A549 (cell line): ENCODE data around the gene MSMB.

Source experiments
- JUNB ChIP-seq: fragments of >200 bp; sonication (Bioruptor Twin); formaldehyde crosslinking; IDR thresholded peaks from 2 replicates; pipeline ENCODE4 v1.6.1; 2016
- NFE2L2 ChIP-seq: fragments of 150-350 bp; conservative IDR thresholded peaks from 2 replicates; pipeline ENCODE4 v1.6.1; 2014; ENCODE audit warnings: low read length
- NPAS2 ChIP-seq: fragments of 250-450 bp; sonication (Bioruptor Pico); IDR thresholded peaks from 2 replicates; pipeline ENCODE4 v1.8.0; 2022; ENCODE audit warnings: mild to moderate bottlenecking, moderate library complexity, borderline replicate concordance
- NR3C1 ChIP-seq: fragments of >200 bp; sonication (Bioruptor Twin); formaldehyde crosslinking; IDR thresholded peaks from 3 replicates; pipeline ENCODE4 v1.6.1; 2017
- POLR2A ChIP-seq: IDR thresholded peaks from 2 replicates; pipeline ENCODE4 v1.6.1; 2012; ENCODE audit warnings: mild to moderate bottlenecking, low read length
- RAD21 ChIP-seq, 2 experiments: fragments of >200 bp in 1 of 2; sonication (Bioruptor Twin) in 1 of 2; formaldehyde crosslinking in 1 of 2; IDR thresholded peaks in 1 of 2; conservative IDR thresholded peaks in 1 of 2; 2 replicates in 1 of 2; 3 replicates in 1 of 2; pipeline ENCODE4 v1.6.1; 2012 to 2018; ENCODE audit warnings: inconsistent platforms in 1 of 2
- SMC3 ChIP-seq: fragments of >200 bp; sonication (Bioruptor Twin); formaldehyde crosslinking; IDR thresholded peaks from 3 replicates; pipeline ENCODE4 v1.6.1; 2018; ENCODE audit warnings: inconsistent platforms
- ZFP36 ChIP-seq: fragments of 450-650 bp; IDR thresholded peaks from 2 replicates; pipeline ENCODE4 v1.6.1; 2014; ENCODE audit warnings: borderline replicate concordance; ENCODE audit not compliant: partially characterized antibody
- TF ChIP-seq, protein P1 (sequence below): fragments of >200 bp; sonication (Bioruptor Twin); formaldehyde crosslinking; IDR thresholded peaks from 3 replicates; pipeline ENCODE4 v1.5.1; 2016
- TF ChIP-seq, protein P2 (sequence below): fragments of 450-650 bp; IDR thresholded peaks from 2 replicates; pipeline ENCODE4 v1.6.1; 2014; ENCODE audit warnings: antibody characterized with exemption
- TF ChIP-seq, protein P3 (sequence below): IDR thresholded peaks from 2 replicates; pipeline ENCODE4 v1.6.1; 2012

DNA sequence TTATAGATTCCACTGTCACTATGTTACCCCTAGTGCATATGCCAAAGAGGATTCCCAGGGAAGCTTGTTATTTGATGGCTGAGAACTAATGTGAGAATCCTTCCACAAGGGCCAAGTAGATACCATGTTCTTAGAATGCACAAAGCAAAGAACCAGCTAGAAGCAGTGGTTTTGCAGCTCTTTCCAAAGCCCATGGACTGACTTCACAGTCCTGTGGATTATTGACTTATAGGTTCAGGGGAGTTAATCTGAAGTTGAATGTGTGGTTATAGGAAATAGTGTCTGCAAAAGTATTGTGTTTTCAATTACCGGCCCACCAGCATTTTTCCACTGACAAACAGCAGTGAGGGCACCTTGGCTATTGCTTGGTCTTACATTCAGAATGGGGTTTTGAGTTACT, 45.5 kb downstream of the MSMB start:
- TF ChIP-seq, protein P1, sequence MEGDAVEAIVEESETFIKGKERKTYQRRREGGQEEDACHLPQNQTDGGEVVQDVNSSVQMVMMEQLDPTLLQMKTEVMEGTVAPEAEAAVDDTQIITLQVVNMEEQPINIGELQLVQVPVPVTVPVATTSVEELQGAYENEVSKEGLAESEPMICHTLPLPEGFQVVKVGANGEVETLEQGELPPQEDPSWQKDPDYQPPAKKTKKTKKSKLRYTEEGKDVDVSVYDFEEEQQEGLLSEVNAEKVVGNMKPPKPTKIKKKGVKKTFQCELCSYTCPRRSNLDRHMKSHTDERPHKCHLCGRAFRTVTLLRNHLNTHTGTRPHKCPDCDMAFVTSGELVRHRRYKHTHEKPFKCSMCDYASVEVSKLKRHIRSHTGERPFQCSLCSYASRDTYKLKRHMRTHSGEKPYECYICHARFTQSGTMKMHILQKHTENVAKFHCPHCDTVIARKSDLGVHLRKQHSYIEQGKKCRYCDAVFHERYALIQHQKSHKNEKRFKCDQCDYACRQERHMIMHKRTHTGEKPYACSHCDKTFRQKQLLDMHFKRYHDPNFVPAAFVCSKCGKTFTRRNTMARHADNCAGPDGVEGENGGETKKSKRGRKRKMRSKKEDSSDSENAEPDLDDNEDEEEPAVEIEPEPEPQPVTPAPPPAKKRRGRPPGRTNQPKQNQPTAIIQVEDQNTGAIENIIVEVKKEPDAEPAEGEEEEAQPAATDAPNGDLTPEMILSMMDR = no peak
- TF ChIP-seq NPAS2 (CRISPR knock-in tag) = no peak
- TF ChIP-seq, protein P2, sequence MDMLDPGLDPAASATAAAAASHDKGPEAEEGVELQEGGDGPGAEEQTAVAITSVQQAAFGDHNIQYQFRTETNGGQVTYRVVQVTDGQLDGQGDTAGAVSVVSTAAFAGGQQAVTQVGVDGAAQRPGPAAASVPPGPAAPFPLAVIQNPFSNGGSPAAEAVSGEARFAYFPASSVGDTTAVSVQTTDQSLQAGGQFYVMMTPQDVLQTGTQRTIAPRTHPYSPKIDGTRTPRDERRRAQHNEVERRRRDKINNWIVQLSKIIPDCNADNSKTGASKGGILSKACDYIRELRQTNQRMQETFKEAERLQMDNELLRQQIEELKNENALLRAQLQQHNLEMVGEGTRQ = no peak
- TF ChIP-seq, protein P3, sequence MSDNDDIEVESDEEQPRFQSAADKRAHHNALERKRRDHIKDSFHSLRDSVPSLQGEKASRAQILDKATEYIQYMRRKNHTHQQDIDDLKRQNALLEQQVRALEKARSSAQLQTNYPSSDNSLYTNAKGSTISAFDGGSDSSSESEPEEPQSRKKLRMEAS = no peak
- TF ChIP-seq ZFP36 = no peak
- no peak for TF ChIP-seq NFE2L2
- no peak for TF ChIP-seq SMC3
- TF ChIP-seq RAD21 (conservative IDR thresholded peaks at IDR 0.05 in 1 of 2, IDR thresholded peaks at IDR 0.05 in 1 of 2) = no peak
- TF ChIP-seq JUNB = no peak
- TF ChIP-seq NR3C1 = no peak
- no peak for TF ChIP-seq POLR2A
